ENCODE results near the gene AP5Z1. TPM values are rescaled to one million over a fixed set of nuclear protein-coding genes. Genes with fewer than 3 reads are reported as not detected.
A peak's percentile ranks its signal among the peaks of the same experiment; 100 is the strongest.

The AP5Z1 gene
- total RNA-seq, 4 donors from 2014 or later: 19.7 to 35.4 (median 25.4) TPM

DNA sequence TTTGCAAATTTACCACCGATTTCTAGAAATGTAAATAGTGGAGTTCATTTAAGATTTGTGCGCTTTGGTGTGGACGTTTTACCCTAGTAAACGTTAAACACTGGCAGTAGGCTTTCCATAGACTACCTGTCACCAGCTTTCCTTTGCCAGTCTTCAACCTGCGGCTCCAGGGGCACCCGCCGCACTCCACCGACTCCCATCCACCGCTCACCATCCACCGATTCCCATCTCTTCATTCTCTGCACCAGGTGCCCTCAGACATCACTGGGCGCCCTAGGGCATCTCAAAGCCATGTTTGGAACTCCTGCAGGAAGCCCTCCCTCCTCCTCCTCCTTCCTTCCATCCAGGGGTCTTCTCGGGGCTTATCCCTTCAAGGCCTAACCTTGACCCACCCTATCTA is 1.4 kb upstream of the AP5Z1 start:
- DNase-seq: no peak

DNA sequence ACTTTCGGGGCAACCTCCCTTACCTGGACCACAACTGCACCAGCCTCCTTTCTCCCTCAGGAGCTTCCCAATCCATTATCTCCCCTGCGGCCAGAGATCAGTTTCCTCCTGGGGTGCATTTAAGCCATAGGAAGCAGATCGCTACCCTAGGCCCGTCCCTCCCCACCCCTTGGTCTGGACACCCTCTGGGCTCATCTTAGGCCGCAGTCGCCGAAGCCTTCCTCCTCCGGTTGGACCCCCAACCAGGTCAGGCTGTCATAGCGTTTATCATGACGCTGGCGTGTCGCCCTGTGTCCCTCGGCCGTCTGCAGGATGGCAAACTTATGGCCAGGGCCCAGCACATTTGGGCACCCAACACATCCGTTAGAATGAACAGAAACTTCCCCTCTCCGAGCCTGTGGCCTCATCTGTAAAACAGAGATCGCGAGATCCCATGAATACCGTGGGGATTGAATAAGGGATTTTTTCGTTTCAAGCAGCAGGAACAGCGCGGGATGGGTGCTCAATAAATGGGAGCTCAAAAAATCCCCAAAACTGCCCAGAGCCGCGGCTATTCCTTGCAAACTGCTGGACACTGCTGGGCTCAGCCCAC is 669 bp upstream of the AP5Z1 start:
- Histone ChIP-seq H3K9me3 (no peaks in the 10 kb centered on the region), H3K4me1 (peaks cover 14 to 26% of the 10 kb centered on the region in 2 donors), H3K4me3 (replicated peaks in 1 of 3) (peak overlapping the region; percentile 13 to 86 (median 80)), H3K27me3 (no peaks in the 10 kb centered on the region), H3K27ac (peak overlapping the region; percentile 89 to 98 (median 91)), H3K36me3 (no peaks in the 10 kb centered on the region)
- TF ChIP-seq POLR2A (IDR thresholded peaks at IDR 0.05): no peak
- TF ChIP-seq, protein P1, sequence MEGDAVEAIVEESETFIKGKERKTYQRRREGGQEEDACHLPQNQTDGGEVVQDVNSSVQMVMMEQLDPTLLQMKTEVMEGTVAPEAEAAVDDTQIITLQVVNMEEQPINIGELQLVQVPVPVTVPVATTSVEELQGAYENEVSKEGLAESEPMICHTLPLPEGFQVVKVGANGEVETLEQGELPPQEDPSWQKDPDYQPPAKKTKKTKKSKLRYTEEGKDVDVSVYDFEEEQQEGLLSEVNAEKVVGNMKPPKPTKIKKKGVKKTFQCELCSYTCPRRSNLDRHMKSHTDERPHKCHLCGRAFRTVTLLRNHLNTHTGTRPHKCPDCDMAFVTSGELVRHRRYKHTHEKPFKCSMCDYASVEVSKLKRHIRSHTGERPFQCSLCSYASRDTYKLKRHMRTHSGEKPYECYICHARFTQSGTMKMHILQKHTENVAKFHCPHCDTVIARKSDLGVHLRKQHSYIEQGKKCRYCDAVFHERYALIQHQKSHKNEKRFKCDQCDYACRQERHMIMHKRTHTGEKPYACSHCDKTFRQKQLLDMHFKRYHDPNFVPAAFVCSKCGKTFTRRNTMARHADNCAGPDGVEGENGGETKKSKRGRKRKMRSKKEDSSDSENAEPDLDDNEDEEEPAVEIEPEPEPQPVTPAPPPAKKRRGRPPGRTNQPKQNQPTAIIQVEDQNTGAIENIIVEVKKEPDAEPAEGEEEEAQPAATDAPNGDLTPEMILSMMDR (IDR thresholded peaks at IDR 0.05): no peak
- WGBS, 2 donors: 11 to 16% methylated on average over 22 to 23 of the region's 24 CpGs
- intact Hi-C loops (cut with DNase I): no loop called here
- peak in 1 of 2 donors; percentile 45 for DNase-seq

More for the DNA sequence above, 1.4 kb upstream of the AP5Z1 start:
- no peaks in the 10 kb centered on the region for H3K9me3 ChIP-seq
- intact Hi-C loops (cut with DNase I): no loop called here
- no peaks in the 10 kb centered on the region for H3K36me3 ChIP-seq
- no peak overlapping the region for H3K4me3 ChIP-seq (replicated peaks in 1 of 3)
- H3K27ac ChIP-seq: no peak overlapping the region
- no peaks in the 10 kb centered on the region for H3K27me3 ChIP-seq
- WGBS, 2 donors: 88 to 90% methylated on average over 12 of the region's 12 CpGs
- no peak for TF ChIP-seq POLR2A (IDR thresholded peaks at IDR 0.05)
- TF ChIP-seq, protein P1 (IDR thresholded peaks at IDR 0.05): no peak
- H3K4me1 ChIP-seq: peaks cover 16 to 34% of the 10 kb centered on the region in 2 donors

DNA sequence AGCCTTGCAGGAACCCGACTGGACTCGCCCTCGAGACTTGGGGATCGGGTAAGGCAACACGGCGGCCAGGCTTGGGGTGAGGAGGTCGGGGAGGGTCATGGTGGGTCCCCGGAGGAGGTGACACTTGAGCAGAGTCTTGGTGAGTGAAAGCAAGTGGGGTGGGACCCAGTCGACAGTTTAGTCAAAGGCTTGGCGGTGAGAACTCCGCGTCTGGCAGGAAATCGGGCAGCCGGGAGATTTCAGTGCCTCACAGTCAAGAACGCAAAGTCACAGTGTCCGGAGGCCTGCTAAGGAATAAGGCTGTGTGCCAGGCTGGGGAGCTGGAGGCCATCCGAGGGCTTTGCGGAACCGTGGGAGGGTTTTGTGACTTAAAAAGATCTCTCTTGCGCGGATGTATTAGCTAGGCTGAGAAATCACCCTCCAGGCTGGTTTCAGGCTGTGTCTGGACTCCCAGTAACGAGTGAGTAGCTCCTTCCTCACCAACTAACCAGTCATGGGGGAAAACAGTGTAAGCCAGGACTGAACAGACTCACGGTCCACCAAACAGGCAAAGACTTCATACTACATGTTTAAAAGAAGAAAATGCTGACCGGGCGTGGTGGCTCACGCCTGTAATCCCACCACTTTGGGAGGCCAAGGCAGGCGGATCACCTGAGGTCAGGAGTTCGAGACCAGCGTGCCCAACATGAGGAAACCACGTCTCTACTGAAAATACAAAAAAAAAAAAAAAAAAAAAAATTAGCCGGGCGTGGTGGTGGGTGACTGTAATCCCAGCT is 613 bp downstream of the AP5Z1 start:
- H3K4me3 ChIP-seq (replicated peaks in 1 of 3): peak overlapping the region; percentile 49 to 86 (median 80)
- DNase-seq: peak; percentile 41 to 44
- 24 to 31% methylated on average over 24 to 30 of the region's 32 CpGs for WGBS, 2 donors
- no peaks in the 10 kb centered on the region for H3K9me3 ChIP-seq
- H3K4me1 ChIP-seq: peaks cover 12 to 22% of the 10 kb centered on the region in 2 donors
- peak overlapping the region; percentile 89 to 98 (median 91) for H3K27ac ChIP-seq
- H3K27me3 ChIP-seq: no peaks in the 10 kb centered on the region
- intact Hi-C loops (cut with DNase I): no loop called here
- TF ChIP-seq, protein P1 (IDR thresholded peaks at IDR 0.05): no peak
- H3K36me3 ChIP-seq: peaks cover 0 to 3% of the 10 kb centered on the region in 2 donors

DNA sequence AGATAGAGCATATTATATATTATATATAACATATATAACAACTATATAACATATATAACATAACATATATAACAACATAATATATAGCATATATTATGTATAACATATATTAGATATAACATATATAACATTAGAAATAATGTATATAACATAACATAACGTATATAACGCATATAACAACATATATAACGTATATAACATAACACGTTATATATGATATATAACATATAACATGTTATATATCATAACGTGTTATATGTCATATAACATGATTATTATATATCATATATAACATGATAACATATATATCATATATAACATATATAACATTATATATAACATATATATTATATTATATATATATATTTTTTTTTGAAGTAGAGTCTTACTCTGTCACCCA is 3.7 kb downstream of the AP5Z1 start:
- intact Hi-C loops (cut with DNase I): no loop called here
- H3K9me3 ChIP-seq: no peaks in the 10 kb centered on the region
- H3K36me3 ChIP-seq: peaks cover 26 to 33% of the 10 kb centered on the region in 2 donors
- no peak for TF ChIP-seq POLR2A (IDR thresholded peaks at IDR 0.05)
- TF ChIP-seq, protein P1 (IDR thresholded peaks at IDR 0.05): no peak
- peaks cover 12 to 21% of the 10 kb centered on the region in 2 donors for H3K4me1 ChIP-seq
- no peak overlapping the region for H3K27ac ChIP-seq
- H3K4me3 ChIP-seq (replicated peaks in 1 of 3): no peak overlapping the region
- H3K27me3 ChIP-seq: no peaks in the 10 kb centered on the region
- 91 to 94% methylated on average over 5 of the region's 5 CpGs for WGBS, 2 donors
- DNase-seq: no peak
